GM18505 (cell line): ENCODE results near the gene CLIC5.

Experiments used
- ATAC-seq: cut with Tn5 transposase; IDR thresholded peaks from one replicate; pipeline ENCODE4 v1.9.1; 2021; ENCODE audit not compliant: unreplicated experiment
- POLR2A ChIP-seq: IDR thresholded peaks from 4 replicates; pipeline ENCODE4 v1.6.1; 2011; ENCODE audit warnings: borderline replicate concordance; ENCODE audit not compliant: insufficient read depth, insufficient read length; ENCODE audit errors: extremely low read depth

The CLIC5 gene

GRCh38 chr6:46002264-46002663 lies 13.4 kb downstream of the CLIC5 start:
- no peak for TF ChIP-seq POLR2A
- no peak for ATAC-seq

GRCh38 chr6:46000905-46001304 lies 14.8 kb downstream of the CLIC5 start:
- no peak for ATAC-seq
- no peak for TF ChIP-seq POLR2A

GRCh38 chr6:45998524-45998923 lies 17.1 kb downstream of the CLIC5 start:
- no peak for TF ChIP-seq POLR2A

GRCh38 chr6:45997875-45998506 lies 17.7 kb downstream of the CLIC5 start:
- TF ChIP-seq POLR2A, result no peak
- ATAC-seq, result no peak

More at GRCh38 chr6:45998524-45998923, 17.1 kb downstream of the CLIC5 start:
- no peak for ATAC-seq

- no peak for ATAC-seq
Observed at GRCh38 chr6:45991189-45991588, 24.5 kb downstream of the CLIC5 start.

GRCh38 chr6:45990162-45990561 lies 25.5 kb downstream of the CLIC5 start:
- ATAC-seq, result no peak
- no peak for TF ChIP-seq POLR2A

More at GRCh38 chr6:45991189-45991588, 24.5 kb downstream of the CLIC5 start:
- TF ChIP-seq POLR2A, result no peak

GRCh38 chr6:45988635-45989034 lies 27.0 kb downstream of the CLIC5 start:
- no peak for ATAC-seq
- no peak for TF ChIP-seq POLR2A

- no peak for TF ChIP-seq POLR2A
Observed at GRCh38 chr6:45987856-45988255, 27.8 kb downstream of the CLIC5 start.

GRCh38 chr6:45986746-45987274 lies 28.9 kb downstream of the CLIC5 start:
- no peak for ATAC-seq
- no peak for TF ChIP-seq POLR2A

More at GRCh38 chr6:45987856-45988255, 27.8 kb downstream of the CLIC5 start:
- ATAC-seq, result no peak

GRCh38 chr6:45984788-45985425 lies 30.8 kb downstream of the CLIC5 start:
- ATAC-seq, result no peak
- TF ChIP-seq POLR2A, result no peak

- ATAC-seq, result no peak
- TF ChIP-seq POLR2A, result no peak
Observed at GRCh38 chr6:45984347-45984746, 31.3 kb downstream of the CLIC5 start.

- ATAC-seq, result no peak
- no peak for TF ChIP-seq POLR2A
Observed at GRCh38 chr6:45983062-45983461, 32.6 kb downstream of the CLIC5 start.

GRCh38 chr6:45982280-45983036 lies 33.2 kb downstream of the CLIC5 start:
- no peak for ATAC-seq

More at GRCh38 chr6:45982280-45983036, 33.2 kb downstream of the CLIC5 start:
- TF ChIP-seq POLR2A, result no peak
